Lung (tissue), 12 donors: ENCODE results near the gene CACNA1C. TPM values are rescaled to one million over a fixed set of nuclear protein-coding genes. Genes with fewer than 3 reads are reported as not detected.

Experiments used
- ATAC-seq: fragments of 200-7000 bp; cut with Tn5 transposase; one replicate; pipeline ENCODE4 v1.9.1; 2020; ENCODE audit warnings: moderate number of reproducible peaks; ENCODE audit not compliant: insufficient read depth, low FRiP score
- DNase-seq, 3 donors: peaks; one replicate each; pipeline ENCODE4 v3.0.0-alpha.2; 2013 to 2017
- H3K27ac ChIP-seq, 2 donors: one replicate each; pipeline ENCODE4 v1.5.1; 2013; ENCODE audit warnings: mild to moderate bottlenecking in 2 of 2, moderate library complexity in 2 of 2, control low read depth in 1 of 2, inconsistent platforms in 1 of 2, low read depth in 1 of 2, low read length in 1 of 2
- H3K27me3 ChIP-seq, 3 donors: one replicate each; pipeline ENCODE4 v1.5.1; 2013; ENCODE audit warnings: low read length in 2 of 3; ENCODE audit not compliant: control insufficient read depth in 3 of 3, insufficient read depth in 3 of 3
- H3K36me3 ChIP-seq, 4 donors: one replicate each; pipeline ENCODE4 v1.5.1; 2013; ENCODE audit warnings: low read length in 4 of 4, mild to moderate bottlenecking in 1 of 4, moderate library complexity in 1 of 4; ENCODE audit not compliant: control insufficient read depth in 4 of 4, insufficient read depth in 4 of 4
- H3K4me1 ChIP-seq, 5 donors: one replicate each; pipeline ENCODE4 v1.5.1; 2013; ENCODE audit warnings: low read length in 5 of 5, mild to moderate bottlenecking in 2 of 5, moderate library complexity in 1 of 5; ENCODE audit not compliant: control insufficient read depth in 5 of 5, insufficient read depth in 5 of 5
- H3K4me3 ChIP-seq: one replicate; pipeline ENCODE4 v1.5.1; 2013; ENCODE audit warnings: mild to moderate bottlenecking, control low read depth, moderate library complexity
- H3K9ac ChIP-seq, 2 donors: one replicate each; pipeline ENCODE4 v1.5.1; 2013; ENCODE audit warnings: low read length in 2 of 2, control low read depth in 1 of 2; ENCODE audit not compliant: insufficient read depth in 1 of 2
- H3K9me3 ChIP-seq, 4 donors: one replicate each; pipeline ENCODE4 v1.5.1; 2013; ENCODE audit warnings: low read length in 3 of 4, mild to moderate bottlenecking in 1 of 4, moderate library complexity in 1 of 4; ENCODE audit not compliant: control insufficient read depth in 4 of 4, insufficient read depth in 3 of 4
- WGBS, 2 donors: extraction: QIAGEN DNeasy Blood & Tissue Kit; methylation state at CpG; one replicate each; pipeline ENCODE4 v1.1.7; 2013; 5-methylcytosine and 5-hydroxymethylcytosine counted together
- polyA plus RNA-seq, 2 donors: library from polyadenylated mRNA; stranded (reverse); fragments of 200-250 nt; gene quantifications; one replicate each; pipeline ENCODE4 v1.2.1, GENCODE V29; 2013
- total RNA-seq, 2 donors: library from RNA; depleted of rRNA in 1 of 2; stranded (reverse); fragments of >200 nt in 1 of 2; gene quantifications; one replicate each; pipeline ENCODE4 v1.2.1, GENCODE V29; 2014 to 2021
- TF ChIP-seq, protein P1 (sequence below): IDR thresholded peaks from 2 replicates; pipeline ENCODE4 v1.5.1; 2012; ENCODE audit warnings: mild to moderate bottlenecking; ENCODE audit errors: control extremely low read depth, extremely low read depth
- donor health status: control.
- donor health status: control.
- donor health status: Bipolar disorder and iron deficiency.
- donor health status: healthy.
- donor health status: DM: yes; HTN: yes; CAD: no.

Gene CACNA1C
- total and polyA plus RNA-seq, 4 donors: 3.2 to 17.5 (median 7.5) TPM

- ATAC-seq: peak; percentile 70
- Histone ChIP-seq H3K4me1 (peaks cover 5 to 24% (median 17%) of the 10 kb centered on the region in 5 donors), H3K27ac (peak overlapping the region; percentile 79 to 85), H3K4me3 (no peak overlapping the region), H3K36me3 (no peaks in the 10 kb centered on the region), H3K9me3 (no peaks in the 10 kb centered on the region), H3K9ac (no peak overlapping the region), H3K27me3 (peaks cover 0 to 3% (median 0%) of the 10 kb centered on the region in 3 donors)
- 82 to 89% methylated on average over 9 of the region's 9 CpGs for WGBS, 2 donors
- DNase-seq: peak; percentile 38 to 83 (median 68)
- TF ChIP-seq, protein P1, sequence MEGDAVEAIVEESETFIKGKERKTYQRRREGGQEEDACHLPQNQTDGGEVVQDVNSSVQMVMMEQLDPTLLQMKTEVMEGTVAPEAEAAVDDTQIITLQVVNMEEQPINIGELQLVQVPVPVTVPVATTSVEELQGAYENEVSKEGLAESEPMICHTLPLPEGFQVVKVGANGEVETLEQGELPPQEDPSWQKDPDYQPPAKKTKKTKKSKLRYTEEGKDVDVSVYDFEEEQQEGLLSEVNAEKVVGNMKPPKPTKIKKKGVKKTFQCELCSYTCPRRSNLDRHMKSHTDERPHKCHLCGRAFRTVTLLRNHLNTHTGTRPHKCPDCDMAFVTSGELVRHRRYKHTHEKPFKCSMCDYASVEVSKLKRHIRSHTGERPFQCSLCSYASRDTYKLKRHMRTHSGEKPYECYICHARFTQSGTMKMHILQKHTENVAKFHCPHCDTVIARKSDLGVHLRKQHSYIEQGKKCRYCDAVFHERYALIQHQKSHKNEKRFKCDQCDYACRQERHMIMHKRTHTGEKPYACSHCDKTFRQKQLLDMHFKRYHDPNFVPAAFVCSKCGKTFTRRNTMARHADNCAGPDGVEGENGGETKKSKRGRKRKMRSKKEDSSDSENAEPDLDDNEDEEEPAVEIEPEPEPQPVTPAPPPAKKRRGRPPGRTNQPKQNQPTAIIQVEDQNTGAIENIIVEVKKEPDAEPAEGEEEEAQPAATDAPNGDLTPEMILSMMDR: no peak
These were observed 127.4 kb downstream of the CACNA1C start for GRCh38 chr12:2179953-2180736.

GRCh38 chr12:2180737-2181082 is 127.9 kb downstream of the CACNA1C start:
- DNase-seq: no peak
- ATAC-seq: no peak
- 58 to 83% methylated on average over 3 of the region's 3 CpGs for WGBS, 2 donors
- Histone ChIP-seq H3K4me3 (no peak overlapping the region), H3K27ac (peak overlapping the region; percentile 18 to 85), H3K9ac (no peak overlapping the region), H3K27me3 (peaks cover 0 to 2% (median 0%) of the 10 kb centered on the region in 3 donors), H3K4me1 (peaks cover 5 to 24% (median 17%) of the 10 kb centered on the region in 5 donors), H3K9me3 (no peaks in the 10 kb centered on the region), H3K36me3 (no peaks in the 10 kb centered on the region)
- TF ChIP-seq, protein P1: no peak

DNA sequence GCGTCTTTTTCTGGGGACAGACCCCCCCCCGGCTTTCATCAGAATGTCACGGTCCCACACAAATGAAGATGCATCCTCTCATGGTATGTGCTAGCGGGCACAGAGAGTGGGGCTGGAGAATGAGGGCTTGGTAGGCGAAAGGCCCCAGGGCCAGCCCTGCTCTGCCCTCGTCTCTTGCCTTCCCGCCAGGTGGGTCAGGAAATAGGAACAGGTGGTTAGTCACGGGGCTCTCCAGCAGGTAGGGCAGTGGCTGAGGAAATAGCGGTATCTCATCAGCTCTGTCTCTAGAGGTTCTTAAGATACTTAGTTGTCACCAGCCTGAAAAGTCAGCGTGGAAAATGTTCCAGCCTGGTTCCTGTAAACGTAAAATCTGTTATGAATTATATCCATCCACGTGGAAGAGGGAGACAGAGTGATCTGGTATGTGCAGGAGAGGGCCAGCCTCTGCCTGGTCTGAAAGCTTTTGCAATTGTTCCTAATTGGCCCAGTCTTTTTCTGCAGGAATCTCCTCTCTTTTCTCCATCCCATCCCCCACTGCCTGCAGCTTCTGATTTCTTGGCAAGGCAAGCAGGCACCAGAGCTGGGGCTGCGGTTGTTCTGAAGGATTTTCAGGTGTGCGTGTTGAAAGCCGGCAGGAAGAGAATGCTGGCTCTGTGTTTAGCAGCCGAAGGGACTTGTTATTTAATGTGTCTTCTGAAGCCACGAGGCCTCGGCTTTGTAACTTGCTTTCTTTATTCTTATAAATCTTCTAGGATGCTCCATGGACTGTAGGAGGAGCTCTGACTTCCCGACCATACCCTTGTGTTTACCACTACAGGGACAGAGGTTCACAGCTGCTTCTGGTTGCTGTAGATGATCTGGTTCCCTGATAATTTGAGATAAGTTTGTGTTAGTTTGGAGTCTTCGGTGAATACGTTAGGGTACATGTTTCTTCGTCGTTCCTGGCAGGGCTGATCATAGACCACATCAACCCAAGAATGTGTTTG is 131.1 kb downstream of the CACNA1C start:
- H3K4me1 ChIP-seq: peaks cover 5 to 24% (median 17%) of the 10 kb centered on the region in 5 donors
- 46 to 49% methylated on average over 23 of the region's 23 CpGs for WGBS, 2 donors
- H3K4me3 ChIP-seq: no peak overlapping the region
- no peaks in the 10 kb centered on the region for H3K9me3 ChIP-seq
- peak; percentile 34 to 78 (median 61) for DNase-seq
- H3K36me3 ChIP-seq: no peaks in the 10 kb centered on the region
- peak overlapping the region in 1 of 2 donors; percentile 13 for H3K27ac ChIP-seq
- no peak overlapping the region for H3K9ac ChIP-seq
- no peaks in the 10 kb centered on the region for H3K27me3 ChIP-seq
- TF ChIP-seq, protein P1: no peak
- ATAC-seq: no peak
